Astrocyte (in vitro differentiated cells and primary cell): ENCODE results near the gene XPO1.

Experiments used
- EZH2 ChIP-seq: IDR thresholded peaks from 2 replicates; pipeline ENCODE4 v1.6.1; 2012; ENCODE audit warnings: mild to moderate bottlenecking, low read length, inconsistent platforms; ENCODE audit not compliant: insufficient read depth
- TF ChIP-seq, protein P1 (sequence below): IDR thresholded peaks from 2 replicates; pipeline ENCODE4 v1.5.1; 2011; ENCODE audit warnings: low read depth, mild to moderate bottlenecking, inconsistent platforms, low read length, moderate library complexity; ENCODE audit not compliant: insufficient read depth

DNA sequence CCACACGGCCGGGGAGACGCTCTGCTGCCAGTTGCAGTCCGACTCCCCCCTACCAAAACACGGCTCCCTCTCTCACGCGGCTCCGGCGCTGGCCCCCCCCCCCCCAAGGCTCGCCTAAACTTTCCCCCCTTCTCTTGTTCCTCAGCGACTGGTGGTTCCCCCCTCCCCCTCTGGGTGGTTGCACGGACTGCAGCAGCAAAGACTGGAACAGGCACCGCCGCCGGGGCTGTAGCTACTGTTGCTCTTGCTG, 281 bp downstream of the XPO1 start:
- TF ChIP-seq, protein P1, sequence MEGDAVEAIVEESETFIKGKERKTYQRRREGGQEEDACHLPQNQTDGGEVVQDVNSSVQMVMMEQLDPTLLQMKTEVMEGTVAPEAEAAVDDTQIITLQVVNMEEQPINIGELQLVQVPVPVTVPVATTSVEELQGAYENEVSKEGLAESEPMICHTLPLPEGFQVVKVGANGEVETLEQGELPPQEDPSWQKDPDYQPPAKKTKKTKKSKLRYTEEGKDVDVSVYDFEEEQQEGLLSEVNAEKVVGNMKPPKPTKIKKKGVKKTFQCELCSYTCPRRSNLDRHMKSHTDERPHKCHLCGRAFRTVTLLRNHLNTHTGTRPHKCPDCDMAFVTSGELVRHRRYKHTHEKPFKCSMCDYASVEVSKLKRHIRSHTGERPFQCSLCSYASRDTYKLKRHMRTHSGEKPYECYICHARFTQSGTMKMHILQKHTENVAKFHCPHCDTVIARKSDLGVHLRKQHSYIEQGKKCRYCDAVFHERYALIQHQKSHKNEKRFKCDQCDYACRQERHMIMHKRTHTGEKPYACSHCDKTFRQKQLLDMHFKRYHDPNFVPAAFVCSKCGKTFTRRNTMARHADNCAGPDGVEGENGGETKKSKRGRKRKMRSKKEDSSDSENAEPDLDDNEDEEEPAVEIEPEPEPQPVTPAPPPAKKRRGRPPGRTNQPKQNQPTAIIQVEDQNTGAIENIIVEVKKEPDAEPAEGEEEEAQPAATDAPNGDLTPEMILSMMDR, result no peak
- TF ChIP-seq EZH2, result no peak
